Prostate gland (tissue), 2 donors: ENCODE measurements around the gene ADIPOQ.

Experiments
- CTCF ChIP-seq, 4 experiments: fragments of 200-600 bp in 2 of 4; fragments of 450-650 bp in 2 of 4; sonication (generic) in 2 of 4; IDR thresholded peaks; 1 replicate in 3 of 4; 2 replicates in 1 of 4; pipeline ENCODE4 v1.5.1; 2016 to 2019; ENCODE audit warnings: antibody characterized with exemption in 4 of 4, mild to moderate bottlenecking in 2 of 4, moderate library complexity in 2 of 4
- POLR2AphosphoS5 ChIP-seq: sonication (generic); formaldehyde crosslinking; IDR thresholded peaks from one replicate; pipeline ENCODE4 v1.6.1; 2017; ENCODE audit warnings: antibody characterized with exemption

- no peak for TF ChIP-seq CTCF (IDR thresholded peaks at IDR 0.05)
- no peak for TF ChIP-seq POLR2AphosphoS5
These were observed 29.0 kb downstream of the ADIPOQ start for GRCh38 chr3:186871403-186871924.
